SKM-1 (cell line): ENCODE results near the gene BMPER.

ENCODE experiments used
- DNase-seq: peaks from one replicate; lab custom pipeline; 2025; ENCODE audit not compliant: unreplicated experiment; lab: John Stamatoyannopoulos, UW

Gene BMPER

DNA sequence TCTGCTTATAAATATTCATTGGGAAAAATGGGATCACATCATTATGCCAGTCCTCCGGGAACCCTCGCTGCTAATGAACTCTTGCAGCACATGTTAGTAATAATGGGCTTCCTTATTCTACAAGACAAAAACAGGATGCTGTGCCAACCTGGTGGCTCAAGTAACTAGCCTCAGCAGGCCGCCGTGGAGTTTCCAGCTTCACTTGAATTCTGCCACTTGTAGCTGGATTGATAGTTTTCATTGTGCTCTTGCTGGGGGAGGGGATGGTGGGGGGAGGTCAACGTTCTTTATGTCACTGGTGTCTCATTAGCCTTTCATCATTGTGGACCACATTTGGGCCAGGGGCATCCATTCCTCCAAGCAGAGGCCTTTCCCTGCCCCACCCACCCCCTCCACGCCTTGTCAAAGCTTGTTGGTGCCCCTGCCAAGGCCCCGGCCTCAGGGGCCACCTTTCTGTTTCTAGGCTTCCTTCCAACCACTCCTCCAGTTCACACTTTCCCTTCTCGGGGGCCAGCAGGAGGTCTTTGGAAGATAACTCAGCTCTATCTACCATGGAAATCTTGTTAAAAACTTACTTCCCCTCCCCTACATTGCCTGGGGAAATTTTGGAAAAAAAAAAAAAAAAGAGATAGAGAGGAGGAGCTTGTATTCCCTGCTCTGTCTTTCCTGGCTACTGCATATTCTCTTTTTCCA, 153.9 kb downstream of the BMPER start:
- no peak for DNase-seq

DNA sequence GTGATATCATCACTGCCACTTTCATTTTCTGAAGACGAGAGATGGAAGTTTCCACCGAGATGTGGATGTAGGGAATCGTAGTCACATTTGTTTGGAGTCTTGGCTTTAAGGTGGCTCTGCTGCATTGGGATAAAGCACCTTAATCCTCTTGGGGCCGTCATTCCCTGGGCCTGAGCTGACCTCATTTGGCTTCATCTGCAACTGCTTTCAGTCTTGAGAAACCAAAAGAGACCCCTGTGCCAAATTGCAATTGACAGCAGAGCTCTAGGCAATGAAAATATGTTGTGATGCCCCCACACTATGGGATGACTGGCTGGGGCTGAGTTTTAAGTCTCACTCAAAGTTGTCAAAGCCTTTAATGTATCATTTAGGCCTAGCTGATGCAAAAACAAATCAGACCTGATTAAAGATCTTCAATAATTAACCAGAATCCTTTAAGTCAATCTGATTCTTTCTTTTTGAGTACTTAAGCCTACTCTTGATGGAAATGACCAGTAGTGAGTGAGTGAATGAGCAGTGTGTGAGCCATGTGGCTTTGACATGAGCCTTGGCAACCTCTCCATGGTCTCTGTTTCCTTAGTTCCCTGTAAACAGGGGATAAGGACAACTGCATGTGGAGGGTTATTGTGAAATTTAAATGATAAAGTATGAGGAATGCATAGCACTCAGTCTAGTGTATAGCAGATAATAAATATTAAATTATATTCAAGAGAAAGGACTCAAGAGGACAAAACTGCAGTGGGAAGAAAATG, 155.0 kb downstream of the BMPER start:
- no peak for DNase-seq

DNA sequence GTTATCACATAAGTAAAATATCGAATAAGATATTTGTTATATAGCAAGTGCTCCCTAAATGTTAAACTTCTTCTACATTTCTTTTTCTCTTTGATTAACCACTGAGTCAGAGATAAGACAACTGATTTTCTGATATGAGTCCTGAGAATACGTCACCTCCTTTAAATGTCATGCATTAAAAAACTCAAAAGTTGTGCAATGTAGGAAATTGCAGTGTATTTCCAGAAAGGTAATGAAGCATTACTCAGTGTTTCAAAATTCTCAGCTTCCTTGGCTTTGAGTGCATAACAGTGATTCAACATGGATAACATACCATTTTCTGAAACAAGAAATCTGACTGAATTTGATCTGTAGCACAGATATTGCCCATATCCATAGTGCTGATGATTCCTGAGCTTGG, 155.8 kb downstream of the BMPER start:
- no peak for DNase-seq

DNA sequence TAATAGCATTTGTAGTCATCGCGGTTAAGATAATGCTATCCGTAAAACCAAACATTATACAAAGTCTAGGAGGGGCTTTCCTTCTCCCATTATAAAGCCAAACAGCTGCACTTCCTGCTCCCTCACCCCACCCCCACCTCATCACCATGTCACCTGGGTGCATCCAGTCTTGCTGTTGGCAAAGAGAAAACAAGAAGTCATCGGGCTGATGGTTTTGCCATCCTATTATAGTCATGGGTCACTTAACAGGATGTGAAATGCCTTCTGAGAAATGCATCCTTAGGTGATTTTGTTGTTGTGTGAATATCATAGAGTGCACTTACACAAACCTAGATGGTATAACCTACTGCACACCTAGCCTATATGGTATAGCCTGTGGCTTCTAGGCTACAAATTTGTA, 157.0 kb downstream of the BMPER start:
- no peak for DNase-seq

DNA sequence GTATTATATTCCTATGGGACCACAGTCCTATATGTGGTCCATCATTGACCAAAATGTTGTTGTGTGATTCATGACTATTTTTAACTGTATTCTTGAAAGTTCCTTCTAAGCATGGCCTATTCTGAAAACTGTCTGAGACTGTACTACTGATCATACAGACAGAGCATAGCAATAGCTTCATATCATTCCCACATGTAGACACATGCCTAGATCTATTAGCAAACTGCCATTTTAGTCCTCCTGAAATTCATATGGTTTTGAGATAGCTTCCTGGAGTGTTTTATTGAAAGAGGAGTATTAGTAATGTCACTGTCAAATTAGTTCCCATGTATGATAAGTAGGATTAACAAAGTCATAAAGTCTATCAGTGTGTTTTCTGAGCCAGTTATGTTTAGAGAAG, 157.5 kb downstream of the BMPER start:
- no peak for DNase-seq

DNA sequence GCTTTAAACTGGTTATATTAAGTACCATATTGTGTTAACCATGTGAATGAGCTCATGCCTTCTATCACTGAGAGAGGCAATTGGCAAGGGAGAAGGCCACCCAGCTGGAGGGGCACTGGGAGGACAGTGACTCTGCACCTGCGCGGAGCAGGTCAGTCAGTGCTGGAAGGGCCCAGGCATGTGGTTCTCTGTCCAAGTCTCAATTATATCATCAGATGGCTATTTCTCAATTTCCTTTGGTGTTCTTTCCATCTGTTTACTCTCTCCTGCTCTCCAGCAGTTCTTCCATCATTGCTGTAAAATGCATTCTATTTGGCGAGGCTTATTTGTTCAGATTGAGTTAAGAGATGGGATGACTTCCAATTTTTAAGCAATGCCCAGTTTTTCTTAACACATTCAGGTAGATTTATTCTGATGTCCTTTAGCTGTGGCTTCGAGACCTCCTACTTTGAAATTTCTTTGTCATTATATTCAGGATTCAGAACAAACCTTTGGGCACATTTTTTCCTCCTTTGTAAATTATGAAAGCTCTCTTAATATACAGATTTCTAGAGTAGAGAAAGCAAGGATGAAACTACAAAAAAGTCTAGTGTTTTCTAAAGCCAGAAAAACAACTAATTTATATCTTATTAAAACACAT, 159.3 kb downstream of the BMPER start:
- DNase-seq: no peak

DNA sequence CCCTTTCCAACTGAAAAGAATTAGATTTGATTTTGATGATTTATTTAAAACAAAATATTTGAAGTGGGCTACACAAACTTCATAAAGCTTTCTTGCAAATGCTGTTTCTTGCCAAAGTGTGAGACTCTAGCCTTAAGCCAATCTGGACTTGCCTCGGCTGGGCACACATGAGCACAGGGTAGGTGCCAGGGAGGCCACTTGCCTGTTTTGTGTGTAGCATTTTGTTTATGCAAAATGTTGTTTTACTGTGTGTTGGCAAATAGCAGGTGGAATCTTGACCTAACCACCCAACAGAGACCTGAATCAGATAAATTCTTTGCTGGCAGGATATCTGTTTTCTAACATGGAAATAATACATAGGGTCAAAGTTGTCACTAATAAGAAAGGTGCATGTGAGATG, 161.1 kb downstream of the BMPER start:
- no peak for DNase-seq

DNA sequence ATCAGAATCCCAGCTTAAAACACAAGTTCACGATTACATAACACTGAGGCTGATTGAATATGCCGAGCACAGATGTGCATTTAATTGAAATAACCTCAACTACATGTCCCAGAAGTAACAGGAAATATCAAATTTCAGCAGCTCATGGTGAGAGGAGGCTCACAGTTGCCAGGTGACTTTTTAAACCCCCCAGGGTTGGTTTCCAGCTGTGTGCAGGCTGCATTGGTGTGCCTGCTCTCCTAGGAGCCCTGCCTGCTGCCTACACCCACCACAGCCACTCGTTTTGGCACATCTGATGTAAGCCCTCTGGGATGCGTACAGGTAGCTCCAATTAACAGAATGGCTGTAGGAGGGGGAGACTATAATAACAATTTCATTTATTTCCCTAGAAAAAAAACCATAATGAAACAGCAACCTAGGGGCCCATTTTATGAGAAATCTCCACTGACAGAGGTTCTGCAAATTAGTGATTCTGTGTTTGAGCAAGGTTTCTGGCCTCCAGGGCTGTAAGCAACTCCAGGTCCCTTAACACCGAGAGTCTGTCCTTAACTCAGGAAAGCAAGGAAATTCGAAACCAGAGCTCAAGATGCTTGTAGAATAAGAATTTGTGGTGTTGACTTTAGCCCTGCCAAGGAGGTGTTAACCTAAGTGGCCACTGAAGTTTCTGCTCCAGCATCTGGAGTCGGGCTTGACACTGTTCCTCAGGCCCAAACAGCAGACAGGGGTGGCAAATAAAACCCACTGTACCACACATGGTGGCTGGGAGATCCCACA, 161.9 kb downstream of the BMPER start:
- DNase-seq: no peak

DNA sequence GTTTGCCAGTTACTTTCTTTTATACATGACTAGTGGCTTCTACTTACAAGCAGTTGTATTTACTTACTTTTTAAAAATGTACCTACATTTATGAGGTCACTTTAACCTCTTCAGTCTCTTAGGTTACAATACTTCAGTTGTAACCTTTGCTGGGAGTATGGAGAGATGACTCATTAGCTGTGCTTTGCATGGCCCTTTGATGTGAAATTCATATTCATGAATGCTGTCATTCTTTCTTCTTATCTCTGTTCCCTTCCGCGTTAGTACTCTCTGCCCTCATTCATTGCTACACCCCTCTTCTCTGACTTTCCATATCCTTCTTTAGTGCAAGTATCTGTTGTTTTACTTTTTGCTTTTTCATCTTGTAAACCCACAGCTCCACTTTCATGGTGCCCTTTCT, 164.3 kb downstream of the BMPER start:
- DNase-seq: no peak

DNA sequence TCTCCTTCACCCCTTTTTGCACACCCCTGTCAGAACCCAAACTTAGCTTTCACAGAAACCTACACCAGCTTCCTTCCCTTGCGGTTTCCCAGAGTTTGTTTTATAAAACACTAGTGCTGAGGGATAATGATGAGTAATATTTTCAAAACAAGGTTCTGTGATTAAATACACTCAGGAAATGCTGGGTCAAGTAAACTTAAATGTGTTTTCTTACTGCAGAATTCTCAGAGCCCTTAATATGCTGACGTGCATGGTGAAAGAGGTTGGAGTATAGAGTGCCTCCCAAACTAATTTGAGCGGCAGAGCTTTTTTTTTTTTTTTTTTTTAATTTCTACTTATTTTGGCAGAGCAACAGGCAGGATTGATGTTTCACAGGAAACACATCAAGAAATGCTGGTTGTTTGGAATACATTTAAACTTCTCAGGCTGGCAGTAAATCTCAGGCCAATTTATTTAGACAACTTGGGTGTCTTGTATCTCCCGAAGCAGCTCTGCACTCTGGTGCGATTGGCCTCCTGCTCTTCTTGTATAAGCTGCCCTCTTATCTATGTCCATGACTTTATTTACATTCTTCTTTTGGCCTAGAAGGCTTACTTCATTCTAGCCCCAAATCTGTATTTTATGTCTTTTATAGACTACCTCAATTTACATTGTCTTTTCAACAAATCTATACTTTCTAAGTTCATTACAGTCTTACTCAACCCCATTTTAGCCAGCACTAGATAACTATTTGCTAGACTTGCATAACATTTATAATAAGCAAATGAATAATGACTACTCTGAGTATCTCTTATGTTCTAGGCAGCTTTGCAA, 165.4 kb downstream of the BMPER start:
- no peak for DNase-seq

DNA sequence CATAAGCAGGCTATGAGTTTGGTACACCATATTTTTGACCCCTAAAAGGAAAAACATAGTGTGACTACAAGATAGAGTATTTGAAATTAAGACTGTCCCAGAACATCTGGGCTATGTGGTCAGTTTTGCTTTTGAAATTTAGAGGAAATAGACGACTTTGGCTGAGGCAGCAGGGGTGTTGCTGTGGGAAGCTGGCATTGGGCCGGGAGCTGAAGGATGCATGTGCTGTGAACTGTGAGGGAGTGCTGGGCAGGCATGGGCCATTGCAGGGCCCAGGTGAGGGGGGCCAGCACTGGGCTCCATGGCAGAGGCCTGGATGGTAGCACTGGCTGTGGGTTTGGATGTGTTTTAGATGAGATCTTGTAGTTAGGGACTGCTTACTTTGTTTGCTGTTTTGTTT, 168.3 kb downstream of the BMPER start:
- no peak for DNase-seq

DNA sequence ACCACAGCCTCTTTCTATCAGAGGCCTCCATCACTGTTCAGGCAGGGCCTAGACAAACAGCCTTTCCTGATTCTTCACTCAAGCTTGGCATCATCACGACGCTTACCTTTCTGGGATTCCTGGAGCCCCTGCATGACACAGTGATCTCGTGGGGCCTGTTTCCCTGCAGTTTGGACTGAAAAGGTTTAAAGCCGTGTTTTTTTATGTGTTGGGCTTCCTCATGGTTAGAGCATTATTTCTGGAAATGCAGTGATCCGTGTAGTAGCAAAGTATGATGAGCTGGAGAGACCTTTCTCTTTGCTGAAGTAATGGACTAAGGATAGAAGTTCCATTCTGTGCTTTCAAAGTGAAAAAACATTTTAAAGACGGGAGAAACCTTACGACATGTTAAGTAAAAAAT, 169.1 kb downstream of the BMPER start:
- no peak for DNase-seq

DNA sequence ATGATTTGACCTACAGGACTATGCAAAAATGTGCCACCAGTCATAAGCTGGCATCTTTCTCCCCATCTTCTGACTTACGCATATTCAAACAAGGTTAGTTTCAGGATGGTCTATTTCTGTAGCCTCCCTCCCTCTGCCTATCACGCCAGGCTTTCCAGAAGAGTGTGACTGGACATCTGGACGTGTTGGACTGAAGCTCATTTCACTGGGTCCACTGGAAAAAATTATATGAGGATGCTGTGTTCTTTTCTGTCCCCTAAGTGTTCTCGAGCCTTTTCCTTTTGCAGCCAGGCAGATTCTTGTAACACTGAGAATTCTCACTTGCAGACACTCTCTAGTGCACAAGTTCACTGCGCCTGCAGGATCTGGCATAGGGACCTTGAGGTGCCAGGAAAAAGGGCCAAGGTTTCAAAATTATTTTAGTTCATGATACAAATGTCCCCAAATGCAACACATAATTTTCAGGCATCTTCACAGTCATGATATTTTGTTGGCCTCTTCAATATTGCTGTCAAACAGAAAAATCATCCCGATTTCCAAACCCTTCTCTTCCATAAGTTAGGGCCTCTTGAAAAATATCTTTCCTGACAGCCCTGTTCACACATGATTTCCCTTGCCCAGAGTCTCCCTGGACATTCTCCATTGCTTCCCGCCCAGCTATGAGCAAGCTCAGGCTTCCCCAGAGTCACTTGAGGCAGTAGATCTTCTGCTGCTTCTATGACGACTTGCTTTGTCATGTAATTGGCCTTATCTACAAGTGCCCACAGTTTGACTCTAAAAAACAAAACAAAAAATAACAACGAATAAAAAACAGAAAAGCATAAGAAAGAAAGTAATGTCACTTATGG, 170.4 kb downstream of the BMPER start:
- DNase-seq: no peak

DNA sequence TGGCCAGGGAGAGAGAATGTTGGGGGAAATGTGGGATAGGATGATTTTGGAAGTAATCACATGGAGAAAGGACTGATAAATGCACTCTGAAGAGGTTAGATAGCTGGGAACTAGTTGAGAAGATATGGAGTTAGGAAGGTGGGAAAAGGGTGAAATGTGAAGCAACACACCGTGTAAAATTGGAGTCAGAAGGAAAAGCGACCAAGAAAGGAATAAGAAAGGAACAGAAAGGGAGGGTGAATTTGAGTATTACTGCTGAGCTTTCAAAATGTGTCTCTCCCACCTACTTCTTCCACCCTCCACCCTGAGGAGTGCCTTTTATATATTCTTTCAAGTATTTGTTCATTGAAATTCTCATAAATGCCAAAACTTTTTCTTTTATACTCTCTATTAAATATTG, 171.8 kb downstream of the BMPER start:
- DNase-seq: no peak

DNA sequence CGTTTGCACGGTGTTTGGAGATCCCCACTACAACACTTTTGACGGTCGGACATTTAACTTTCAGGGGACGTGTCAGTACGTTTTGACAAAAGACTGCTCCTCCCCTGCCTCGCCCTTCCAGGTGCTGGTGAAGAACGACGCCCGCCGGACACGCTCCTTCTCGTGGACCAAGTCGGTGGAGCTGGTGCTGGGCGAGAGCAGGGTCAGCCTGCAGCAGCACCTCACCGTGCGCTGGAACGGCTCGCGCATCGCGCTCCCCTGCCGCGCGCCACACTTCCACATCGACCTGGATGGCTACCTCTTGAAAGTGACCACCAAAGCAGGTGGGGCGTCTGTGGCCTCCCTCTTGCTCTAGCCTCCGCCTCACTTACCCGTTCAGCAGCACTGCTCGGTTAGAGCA, 173.5 kb downstream of the BMPER start:
- no peak for DNase-seq

DNA sequence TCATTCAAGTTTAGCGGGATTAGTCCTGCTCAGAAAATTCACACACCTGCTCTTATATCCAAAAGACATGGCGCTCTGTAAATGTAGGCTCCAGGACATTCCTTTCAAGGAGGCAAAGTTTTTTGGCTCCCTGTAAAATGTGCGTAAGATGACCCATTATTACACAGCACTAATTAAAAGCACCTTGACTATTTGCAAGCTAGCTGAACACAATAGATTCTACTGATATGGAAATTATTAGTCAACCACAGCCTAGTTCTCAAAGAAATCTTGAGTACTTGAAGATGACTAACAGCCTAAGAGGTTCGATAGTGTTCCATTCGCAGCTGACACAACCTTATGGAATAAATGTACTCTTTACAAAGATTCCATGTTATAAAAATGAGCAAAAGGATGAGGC, 175.2 kb downstream of the BMPER start:
- no peak for DNase-seq

DNA sequence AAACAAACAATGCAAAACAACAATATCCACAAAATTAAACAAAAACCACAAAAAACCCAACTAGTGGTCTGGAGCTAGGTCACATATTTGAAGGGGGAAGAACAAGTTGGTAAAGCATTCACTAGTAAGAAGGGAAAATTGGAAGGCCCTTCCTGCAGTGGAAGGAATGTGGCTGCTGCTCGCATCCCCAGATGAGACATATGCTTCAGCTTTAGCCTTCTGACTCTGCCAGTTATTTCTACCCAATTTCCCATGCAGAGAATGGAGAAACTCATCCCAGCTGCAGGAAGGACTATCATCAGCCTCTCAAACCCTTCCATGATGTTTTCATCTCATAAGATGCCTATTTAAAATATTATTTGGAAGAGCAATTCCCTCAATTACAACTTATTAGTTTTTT, 176.6 kb downstream of the BMPER start:
- no peak for DNase-seq

DNA sequence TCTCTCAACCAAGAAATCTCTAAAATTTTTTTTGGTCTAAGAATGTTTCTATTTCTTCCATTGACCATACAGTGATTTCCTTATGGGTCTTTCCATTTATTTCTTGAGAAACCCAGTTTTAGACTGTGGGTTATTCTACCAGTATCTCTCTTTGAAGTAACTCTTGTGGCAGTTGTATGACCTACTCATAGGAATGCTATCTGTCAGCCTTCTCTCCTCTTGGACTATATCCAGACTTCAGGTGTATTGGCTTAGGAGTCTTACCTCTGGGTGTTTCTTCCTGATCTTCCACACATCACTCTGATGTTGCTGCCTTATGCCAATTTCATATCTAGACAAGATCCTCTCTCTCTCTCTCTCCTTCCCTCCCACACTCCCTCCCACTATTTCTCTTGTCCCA, 178.1 kb downstream of the BMPER start:
- no peak for DNase-seq

DNA sequence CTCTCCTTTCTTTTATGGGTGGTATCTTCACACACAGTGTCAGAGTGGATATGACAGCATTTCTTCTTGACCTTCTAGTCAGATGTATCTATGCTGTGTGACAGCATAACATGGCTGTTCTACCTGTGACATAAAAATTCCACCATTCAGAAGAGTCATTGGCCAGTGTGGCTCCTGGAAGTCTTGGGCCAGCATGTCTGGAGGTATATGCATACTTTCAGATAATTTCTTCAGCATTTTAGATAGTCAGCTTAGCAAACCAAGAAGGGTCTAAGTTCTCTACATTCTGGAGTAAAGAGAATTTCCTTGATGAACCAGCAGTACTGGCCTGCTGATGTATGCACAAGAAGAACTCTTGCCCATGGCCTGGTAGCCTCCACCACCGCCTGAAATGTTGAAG, 179.3 kb downstream of the BMPER start:
- DNase-seq: no peak

DNA sequence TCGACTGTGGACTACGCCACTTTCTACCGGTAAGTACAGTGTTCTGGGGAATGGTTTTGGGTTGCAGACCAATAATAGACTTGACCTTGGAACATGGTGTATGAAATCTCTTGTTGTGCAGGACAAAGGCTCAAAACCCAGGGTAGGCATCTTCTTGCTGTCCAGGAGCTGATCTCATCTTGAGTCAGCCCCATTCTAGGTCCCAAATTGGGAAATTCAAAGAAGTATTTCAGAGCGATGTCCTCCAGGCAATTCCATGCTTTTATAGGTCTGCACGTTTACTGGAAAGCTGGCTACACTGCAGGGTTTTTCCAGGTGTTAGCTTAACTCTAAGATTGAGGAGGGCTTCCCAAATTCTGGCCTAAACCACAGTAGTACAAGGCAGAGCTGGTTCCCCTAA, 180.7 kb downstream of the BMPER start:
- no peak for DNase-seq
